ENCODE measurements around the gene CALY.

GRCh38 chr10:133341983-133342382, 5.3 kb upstream of the CALY start:
- no peak for TF ChIP-seq POLR2AphosphoS5 (IDR thresholded peaks at IDR 0.05; ENCODE audit: low read depth, low read length)
- TF ChIP-seq, protein P1, sequence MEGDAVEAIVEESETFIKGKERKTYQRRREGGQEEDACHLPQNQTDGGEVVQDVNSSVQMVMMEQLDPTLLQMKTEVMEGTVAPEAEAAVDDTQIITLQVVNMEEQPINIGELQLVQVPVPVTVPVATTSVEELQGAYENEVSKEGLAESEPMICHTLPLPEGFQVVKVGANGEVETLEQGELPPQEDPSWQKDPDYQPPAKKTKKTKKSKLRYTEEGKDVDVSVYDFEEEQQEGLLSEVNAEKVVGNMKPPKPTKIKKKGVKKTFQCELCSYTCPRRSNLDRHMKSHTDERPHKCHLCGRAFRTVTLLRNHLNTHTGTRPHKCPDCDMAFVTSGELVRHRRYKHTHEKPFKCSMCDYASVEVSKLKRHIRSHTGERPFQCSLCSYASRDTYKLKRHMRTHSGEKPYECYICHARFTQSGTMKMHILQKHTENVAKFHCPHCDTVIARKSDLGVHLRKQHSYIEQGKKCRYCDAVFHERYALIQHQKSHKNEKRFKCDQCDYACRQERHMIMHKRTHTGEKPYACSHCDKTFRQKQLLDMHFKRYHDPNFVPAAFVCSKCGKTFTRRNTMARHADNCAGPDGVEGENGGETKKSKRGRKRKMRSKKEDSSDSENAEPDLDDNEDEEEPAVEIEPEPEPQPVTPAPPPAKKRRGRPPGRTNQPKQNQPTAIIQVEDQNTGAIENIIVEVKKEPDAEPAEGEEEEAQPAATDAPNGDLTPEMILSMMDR (IDR thresholded peaks at IDR 0.05) = no peak
